ENCODE results near the gene LAMA4.

DNA sequence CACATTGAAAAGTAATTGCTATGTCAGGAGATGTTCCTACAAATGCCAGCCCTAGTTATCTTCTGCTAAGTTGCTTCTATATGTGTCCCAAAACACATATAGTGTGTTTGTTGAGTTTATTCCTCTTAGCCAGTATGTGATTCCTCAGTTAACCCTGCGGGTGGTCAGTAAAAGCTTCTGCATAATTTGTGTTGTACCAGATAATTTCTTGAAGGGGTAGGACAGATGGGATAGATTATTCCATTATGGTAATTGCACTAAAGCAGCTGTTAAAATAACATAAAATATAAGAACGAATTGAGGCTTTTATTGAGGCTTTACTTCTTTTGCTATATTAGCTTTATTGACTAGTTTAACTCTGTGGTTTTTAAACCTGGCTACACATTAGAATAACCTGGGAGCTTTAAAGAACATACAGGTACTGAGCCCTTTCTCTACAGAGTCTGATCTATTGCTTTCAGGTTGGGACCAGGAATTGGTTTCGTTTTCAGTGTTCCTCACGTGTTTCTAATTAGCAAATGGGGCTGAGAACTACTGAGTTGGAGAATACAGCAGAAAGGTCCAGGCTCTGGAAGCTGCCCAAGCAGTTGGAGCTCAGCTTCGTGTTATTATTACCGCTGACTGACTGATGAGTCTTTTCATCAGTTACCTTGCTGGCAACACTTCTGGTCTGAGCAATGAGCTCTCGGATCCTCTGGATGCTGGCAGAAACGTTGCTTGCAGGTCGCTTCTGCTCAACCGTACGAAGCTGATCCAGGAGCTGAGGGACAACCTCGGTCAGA lies 110.0 kb downstream of the LAMA4 start:
- TF ChIP-seq, protein P1, sequence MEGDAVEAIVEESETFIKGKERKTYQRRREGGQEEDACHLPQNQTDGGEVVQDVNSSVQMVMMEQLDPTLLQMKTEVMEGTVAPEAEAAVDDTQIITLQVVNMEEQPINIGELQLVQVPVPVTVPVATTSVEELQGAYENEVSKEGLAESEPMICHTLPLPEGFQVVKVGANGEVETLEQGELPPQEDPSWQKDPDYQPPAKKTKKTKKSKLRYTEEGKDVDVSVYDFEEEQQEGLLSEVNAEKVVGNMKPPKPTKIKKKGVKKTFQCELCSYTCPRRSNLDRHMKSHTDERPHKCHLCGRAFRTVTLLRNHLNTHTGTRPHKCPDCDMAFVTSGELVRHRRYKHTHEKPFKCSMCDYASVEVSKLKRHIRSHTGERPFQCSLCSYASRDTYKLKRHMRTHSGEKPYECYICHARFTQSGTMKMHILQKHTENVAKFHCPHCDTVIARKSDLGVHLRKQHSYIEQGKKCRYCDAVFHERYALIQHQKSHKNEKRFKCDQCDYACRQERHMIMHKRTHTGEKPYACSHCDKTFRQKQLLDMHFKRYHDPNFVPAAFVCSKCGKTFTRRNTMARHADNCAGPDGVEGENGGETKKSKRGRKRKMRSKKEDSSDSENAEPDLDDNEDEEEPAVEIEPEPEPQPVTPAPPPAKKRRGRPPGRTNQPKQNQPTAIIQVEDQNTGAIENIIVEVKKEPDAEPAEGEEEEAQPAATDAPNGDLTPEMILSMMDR (IDR thresholded peaks at IDR 0.05) = no peak
- TF ChIP-seq POLR2A (IDR thresholded peaks at IDR 0.05) = no peak

Data from uterus (tissue), 2 donors.